ENCODE measurements around the gene ITSN2.

DNA sequence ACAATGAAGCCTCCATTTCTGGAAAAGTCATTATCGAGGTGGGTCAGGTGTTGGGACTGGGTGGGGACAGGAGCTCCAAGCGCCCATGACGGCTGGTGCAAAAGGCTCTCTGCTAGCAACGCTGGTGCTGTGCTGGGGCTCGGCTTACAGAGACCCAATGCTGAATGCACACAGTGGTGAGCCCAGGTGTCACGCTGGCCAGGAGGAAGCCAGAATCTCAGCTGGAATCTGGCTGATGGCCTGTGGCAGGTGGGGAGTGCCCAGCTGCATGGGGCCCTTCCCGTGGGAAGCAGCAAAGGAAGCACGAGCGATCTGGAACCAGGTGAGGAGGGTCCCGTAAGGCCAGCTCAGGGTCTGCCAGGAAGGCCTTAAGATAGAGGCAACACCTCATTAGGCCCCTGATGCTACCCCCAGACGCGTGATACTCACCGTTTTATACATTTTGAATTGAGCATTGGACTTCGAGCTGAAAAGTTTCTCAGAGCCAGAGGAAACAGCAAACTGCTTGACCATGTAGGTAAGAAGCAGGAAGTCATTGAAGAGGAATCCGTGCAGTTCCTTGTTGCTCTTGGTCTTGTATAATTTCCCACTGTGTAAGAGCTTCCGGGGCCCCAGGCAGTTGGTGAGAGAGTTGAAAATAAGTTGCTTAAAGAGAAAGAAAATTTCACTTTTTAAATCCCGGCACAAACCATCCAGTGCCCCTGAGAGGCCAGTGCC is 150.8 kb downstream of the ITSN2 start:
- TF ChIP-seq, protein P1, sequence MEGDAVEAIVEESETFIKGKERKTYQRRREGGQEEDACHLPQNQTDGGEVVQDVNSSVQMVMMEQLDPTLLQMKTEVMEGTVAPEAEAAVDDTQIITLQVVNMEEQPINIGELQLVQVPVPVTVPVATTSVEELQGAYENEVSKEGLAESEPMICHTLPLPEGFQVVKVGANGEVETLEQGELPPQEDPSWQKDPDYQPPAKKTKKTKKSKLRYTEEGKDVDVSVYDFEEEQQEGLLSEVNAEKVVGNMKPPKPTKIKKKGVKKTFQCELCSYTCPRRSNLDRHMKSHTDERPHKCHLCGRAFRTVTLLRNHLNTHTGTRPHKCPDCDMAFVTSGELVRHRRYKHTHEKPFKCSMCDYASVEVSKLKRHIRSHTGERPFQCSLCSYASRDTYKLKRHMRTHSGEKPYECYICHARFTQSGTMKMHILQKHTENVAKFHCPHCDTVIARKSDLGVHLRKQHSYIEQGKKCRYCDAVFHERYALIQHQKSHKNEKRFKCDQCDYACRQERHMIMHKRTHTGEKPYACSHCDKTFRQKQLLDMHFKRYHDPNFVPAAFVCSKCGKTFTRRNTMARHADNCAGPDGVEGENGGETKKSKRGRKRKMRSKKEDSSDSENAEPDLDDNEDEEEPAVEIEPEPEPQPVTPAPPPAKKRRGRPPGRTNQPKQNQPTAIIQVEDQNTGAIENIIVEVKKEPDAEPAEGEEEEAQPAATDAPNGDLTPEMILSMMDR (IDR thresholded peaks at IDR 0.05) = no peak
- no peak for TF ChIP-seq POLR2AphosphoS5 (IDR thresholded peaks at IDR 0.05)
- no peak for TF ChIP-seq POLR2A (IDR thresholded peaks at IDR 0.05)

Data from breast epithelium (tissue), 3 donors.